Measurements from ENCODE around the gene PGM3. TPM values are rescaled to one million over a fixed set of nuclear protein-coding genes. Genes with fewer than 3 reads are reported as not detected.

Gene PGM3
- total RNA-seq, 4 donors from 2014 or later: 8.9 to 13.5 (median 11.4) TPM

- H3K4me3 ChIP-seq (ENCODE audit: low read depth, poor library complexity, severe bottlenecking): no peak overlapping the region
- intact Hi-C loops (cut with DNase I; ENCODE audit: low total_unique reads): no loop called here
- no peak for TF ChIP-seq CTCF (IDR thresholded peaks at IDR 0.05)
- TF ChIP-seq POLR2A (IDR thresholded peaks at IDR 0.05): no peak
- 94% methylated on average over 5 of the region's 5 CpGs for whole genome bisulfite sequencing, 2 donors
- no peak for DNase-seq (ENCODE audit: low spot score in 2 of 2)
Measured at GRCh38 chr6:83138118-83138722, 54.8 kb downstream of the PGM3 start.

GRCh38 chr6:83132121-83132520 lies 60.9 kb downstream of the PGM3 start:
- TF ChIP-seq POLR2A (IDR thresholded peaks at IDR 0.05): no peak
- no peak for TF ChIP-seq CTCF (IDR thresholded peaks at IDR 0.05)
- no peak overlapping the region for H3K4me3 ChIP-seq (ENCODE audit: low read depth, poor library complexity, severe bottlenecking)
- 95 to 98% methylated on average over 3 of the region's 3 CpGs for WGBS, 2 donors
- intact Hi-C loops (cut with DNase I; ENCODE audit: low total_unique reads): no loop called here
- no peak for DNase-seq (ENCODE audit: low spot score in 2 of 2)

GRCh38 chr6:83127976-83128375 lies 65.1 kb downstream of the PGM3 start:
- TF ChIP-seq POLR2A (IDR thresholded peaks at IDR 0.05): no peak
- TF ChIP-seq CTCF (IDR thresholded peaks at IDR 0.05): no peak
- intact Hi-C loops (cut with DNase I; ENCODE audit: low total_unique reads): no loop called here
- no peak for DNase-seq (ENCODE audit: low spot score in 2 of 2)
- H3K4me3 ChIP-seq (ENCODE audit: low read depth, poor library complexity, severe bottlenecking): no peak overlapping the region
- WGBS, 2 donors: 96 to 99% methylated on average over 2 of the region's 2 CpGs

DNA sequence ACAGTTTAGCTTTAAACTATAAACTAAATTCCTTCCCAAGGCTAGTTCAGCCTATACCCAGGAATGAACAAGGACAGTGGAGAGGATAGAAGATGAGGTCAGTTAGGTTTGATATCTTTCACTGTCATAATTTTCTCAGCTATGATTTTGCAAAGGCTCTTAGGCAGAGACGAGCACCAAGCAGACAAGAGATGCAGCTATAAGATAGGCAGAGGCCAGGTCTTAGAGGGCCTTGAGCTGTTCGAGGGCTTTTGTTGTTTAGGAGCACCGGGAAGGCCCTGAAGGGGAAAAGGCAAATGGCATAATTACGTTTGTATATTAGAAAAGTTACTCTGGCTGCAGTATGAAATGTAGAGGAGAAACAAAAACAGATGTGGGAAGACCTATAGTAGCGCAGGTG lies 65.8 kb downstream of the PGM3 start:
- 91 to 92% methylated on average over 5 of the region's 5 CpGs for WGBS, 2 donors
- intact Hi-C loops (cut with DNase I; ENCODE audit: low total_unique reads): no loop called here
- DNase-seq (ENCODE audit: low spot score in 2 of 2): no peak
- TF ChIP-seq CTCF (IDR thresholded peaks at IDR 0.05): no peak
- no peak for TF ChIP-seq POLR2A (IDR thresholded peaks at IDR 0.05)
- H3K4me3 ChIP-seq (ENCODE audit: low read depth, poor library complexity, severe bottlenecking): no peak overlapping the region

DNA sequence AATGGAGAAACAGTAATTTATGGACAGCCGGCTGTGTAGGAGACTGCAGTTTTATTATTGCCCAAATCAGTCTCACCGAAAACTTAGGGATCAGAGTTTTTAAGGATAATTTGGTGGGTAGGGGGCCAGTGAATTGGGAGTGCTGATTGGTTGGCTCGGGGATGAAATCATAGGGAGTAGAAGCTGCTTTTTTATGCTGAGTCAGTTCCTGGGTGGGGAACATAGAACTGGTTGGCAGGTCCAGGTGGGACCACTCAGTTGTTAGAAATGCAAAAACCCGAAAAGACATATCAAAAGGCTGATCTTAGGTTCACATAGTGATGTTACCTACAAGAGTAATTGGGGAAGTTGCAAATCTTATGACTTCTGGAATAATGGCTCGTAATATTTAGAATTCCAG lies 66.3 kb downstream of the PGM3 start:
- DNase-seq (ENCODE audit: low spot score in 2 of 2): no peak
- TF ChIP-seq CTCF (IDR thresholded peaks at IDR 0.05) (no peak), POLR2A (IDR thresholded peaks at IDR 0.05) (no peak)
- intact Hi-C loops (cut with DNase I; ENCODE audit: low total_unique reads): no loop called here
- H3K4me3 ChIP-seq (ENCODE audit: low read depth, poor library complexity, severe bottlenecking): no peak overlapping the region
- WGBS, 2 donors: 97% methylated on average over 5 of the region's 5 CpGs

DNA sequence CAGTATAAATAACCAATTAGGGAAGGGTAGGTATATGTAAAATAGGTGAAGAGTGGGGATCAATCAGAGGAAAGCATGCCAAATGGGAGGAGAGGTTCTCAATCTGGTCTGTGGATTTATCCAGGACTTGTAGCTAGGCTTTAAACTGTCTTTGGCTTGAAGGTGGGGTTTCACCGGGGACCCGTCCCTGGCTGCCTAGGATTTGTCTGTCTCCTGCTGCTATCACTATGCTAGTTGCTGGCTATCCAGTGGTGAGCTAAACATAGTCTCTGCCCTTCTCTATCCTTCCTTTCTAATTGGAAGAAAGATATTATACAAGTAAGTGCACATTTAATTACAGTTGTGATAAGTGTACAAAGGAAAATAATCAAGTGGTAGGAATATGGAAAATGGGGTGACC lies 66.8 kb downstream of the PGM3 start:
- H3K4me3 ChIP-seq (ENCODE audit: low read depth, poor library complexity, severe bottlenecking): no peak overlapping the region
- intact Hi-C loops (cut with DNase I; ENCODE audit: low total_unique reads): no loop called here
- no peak for TF ChIP-seq CTCF (IDR thresholded peaks at IDR 0.05)
- no peak for TF ChIP-seq POLR2A (IDR thresholded peaks at IDR 0.05)
- 92 to 100% methylated on average over 2 of the region's 2 CpGs for WGBS, 2 donors
- DNase-seq (ENCODE audit: low spot score in 2 of 2): no peak

All from lower leg skin (tissue), 4 donors.